GM23338 (cell line): ENCODE measurements around the gene ISG15. TPM values are rescaled to one million over a fixed set of nuclear protein-coding genes. Genes with fewer than 3 reads are reported as not detected.

ENCODE experiments used
- ATAC-seq: fragments of 200-7000 bp; cut with Tn5 transposase; 3 replicates; pipeline ENCODE4 v1.9.1; 2020
- DNase-seq: peaks from one replicate; pipeline ENCODE4 v3.0.0-alpha.2; 2015; ENCODE audit warnings: low spot score
- H2AFZ ChIP-seq: fragments of 200-600 bp; sonication (generic); 2 replicates; pipeline ENCODE4 v1.8.0; 2016; ENCODE audit warnings: antibody characterized with exemption, mild to moderate bottlenecking, moderate library complexity
- H3F3A ChIP-seq: fragments of 200-600 bp; sonication (generic); replicated peaks from 2 replicates; pipeline ENCODE4 v1.8.0; 2017; ENCODE audit warnings: antibody characterized with exemption, mixed run types, low read depth
- H3K27ac ChIP-seq: fragments of 200-600 bp; sonication (generic); 2 replicates; pipeline ENCODE4 v1.6.1; 2016; ENCODE audit warnings: low read depth
- H3K27me3 ChIP-seq: fragments of 200-600 bp; sonication (generic); 2 replicates; pipeline ENCODE4 v1.8.0; 2016; ENCODE audit warnings: mild to moderate bottlenecking, mixed run types, moderate library complexity; ENCODE audit not compliant: insufficient read depth
- H3K36me3 ChIP-seq: fragments of 200-600 bp; sonication (generic); 2 replicates; pipeline ENCODE4 v1.8.0; 2016; ENCODE audit warnings: mild to moderate bottlenecking; ENCODE audit not compliant: insufficient read depth
- H3K4me1 ChIP-seq: fragments of 200-600 bp; sonication (generic); 2 replicates; pipeline ENCODE4 v1.8.0; 2016; ENCODE audit warnings: mild to moderate bottlenecking, moderate library complexity; ENCODE audit not compliant: insufficient read depth
- H3K4me2 ChIP-seq: fragments of 200-600 bp; sonication (generic); 2 replicates; pipeline ENCODE4 v1.7.1; 2017; ENCODE audit warnings: mixed run types
- H3K4me3 ChIP-seq: fragments of 200-600 bp; sonication (generic); 2 replicates; pipeline ENCODE4 v1.6.1; 2016; ENCODE audit warnings: mixed run types
- H3K79me2 ChIP-seq: fragments of 200-600 bp; sonication (generic); replicated peaks from 2 replicates; pipeline ENCODE4 v1.8.0; 2017; ENCODE audit warnings: mild to moderate bottlenecking; ENCODE audit not compliant: insufficient read depth
- H3K9me2 ChIP-seq: fragments of 200-600 bp; sonication (generic); 2 replicates; pipeline ENCODE4 v1.8.0; 2017; ENCODE audit not compliant: insufficient read depth
- H4K20me1 ChIP-seq: fragments of 200-600 bp; sonication (generic); replicated peaks from 2 replicates; pipeline ENCODE4 v1.8.0; 2017; ENCODE audit warnings: mild to moderate bottlenecking; ENCODE audit not compliant: insufficient read depth
- H3K27ac Mint-ChIP-seq: 2 replicates; pipeline ENCODE4 v1.8.0; 2020; ENCODE audit warnings: inconsistent platforms, mild to moderate bottlenecking, moderate library complexity, mixed read lengths
- H3K27me3 Mint-ChIP-seq: 3 replicates; pipeline ENCODE4 v1.8.0; 2022; ENCODE audit warnings: low read depth, mild to moderate bottlenecking, moderate library complexity, mixed read lengths, inconsistent platforms; ENCODE audit not compliant: insufficient read depth, poor library complexity
- H3K36me3 Mint-ChIP-seq: 3 replicates; pipeline ENCODE4 v1.8.0; 2021; ENCODE audit warnings: low read depth, mild to moderate bottlenecking, inconsistent platforms, moderate library complexity, mixed read lengths
- H3K4me1 Mint-ChIP-seq: 3 replicates; pipeline ENCODE4 v1.8.0; 2020; ENCODE audit warnings: mild to moderate bottlenecking, inconsistent platforms, mixed read lengths
- H3K4me3 Mint-ChIP-seq: 3 replicates; pipeline ENCODE4 v1.8.0; 2021; ENCODE audit warnings: moderate library complexity, mild to moderate bottlenecking, inconsistent platforms, mixed read lengths
- H3K9me3 Mint-ChIP-seq: 3 replicates; pipeline ENCODE4 v1.8.0; 2020; ENCODE audit warnings: moderate library complexity, mild to moderate bottlenecking, inconsistent platforms, mixed read lengths
- CTCF ChIP-seq, 2 experiments: fragments of 200-600 bp in 1 of 2; sonication (generic) in 1 of 2; conservative IDR thresholded peaks; 2 replicates each; pipeline versions ENCODE4 v1.5.1 to v1.6.1; 2016 to 2017; ENCODE audit warnings: antibody characterized with exemption in 2 of 2, low read depth in 2 of 2, mild to moderate bottlenecking in 2 of 2, moderate library complexity in 1 of 2
- JUNB ChIP-seq: IDR thresholded peaks from one replicate; pipeline ENCODE4 v1.6.1; 2016; ENCODE audit warnings: antibody characterized with exemption; ENCODE audit not compliant: unreplicated experiment
- STAT1 ChIP-seq: IDR thresholded peaks from one replicate; pipeline ENCODE4 v1.6.1; 2016; ENCODE audit warnings: antibody characterized with exemption; ENCODE audit not compliant: unreplicated experiment
- polyA plus RNA-seq: library from polyadenylated mRNA; unstranded; fragments of >200 nt; fragmentation: Nextera tagmentation; extraction: Ambion mirVana; gene quantifications from 2 replicates; pipeline ENCODE4 v1.2.1, GENCODE V29; 2016
- small RNA-seq: library from RNA; depleted of rRNA; stranded (forward); fragments of <200 nt; gene quantifications from one replicate; pipeline ENCODE3, GENCODE V24; 2014; ENCODE audit warnings: low replicate concordance
- total RNA-seq: library from RNA; depleted of rRNA; stranded (reverse); fragments of >200 nt; shearing (Covaris generic); gene quantifications from 2 replicates; pipeline ENCODE4 v1.2.3, GENCODE V29; 2014; rRNA removed

ISG15 gene
- total and polyA plus RNA-seq, 2 experiments from 2014 or later = 52.9 to 101 TPM

- Histone ChIP-seq H3K27ac (no peak overlapping the region), H3K79me2 (no peaks in the 10 kb centered on the region), H3K4me3 (no peak overlapping the region), H3K4me2 (no peak overlapping the region), H3F3A (0 out of 2 replicates have a peak, but pooled peaks cover 5% of the 10 kb centered on the region), H3K36me3 (no peaks in the 10 kb centered on the region), H4K20me1 (no peaks in the 10 kb centered on the region; the same call in 1 of the 2 replicates), H3K4me1 (peaks cover 11% of the 10 kb centered on the region; the same call in 1 of the 2 replicates), H3K27me3 (peaks cover 45% of the 10 kb centered on the region), H3K9me2 (no peaks in the 10 kb centered on the region), H2AFZ (no peak overlapping the region)
- Mint-ChIP-seq H3K27ac (no peak overlapping the region), H3K27me3 (peaks cover 41% of the 10 kb centered on the region), H3K4me3 (no peak overlapping the region), H3K9me3 (no peaks in the 10 kb centered on the region), H3K4me1 (peaks cover under 1% of the 10 kb centered on the region; the same call in 1 of the 3 replicates), H3K36me3 (no peaks in the 10 kb centered on the region)
- no peak for ATAC-seq
- no peak for DNase-seq
- TF ChIP-seq JUNB (no peak), CTCF (conservative IDR thresholded peaks at IDR 0.05; ENCODE audit: low read depth in 2 of 2) (no peak), STAT1 (no peak)
These were observed 50.1 kb downstream of the ISG15 start for GRCh38 chr1:1063261-1063944.

Small RNA genes lying within 50 kb of the gene (small RNA-seq; reads per million reads assigned to genes)
- not detected for gene AL645608.3

Other genes with a start within 250 kb of the ISG15 start
- gene SAMD11, start 89.6 kb upstream of the ISG15 start, total RNA-seq = 0.14 and 0.19 TPM in 2 replicates
- 0.40 and 0.47 TPM in 2 replicates for gene SAMD11, start 89.6 kb upstream of the ISG15 start, polyA plus RNA-seq
- gene NOC2L, start 54.2 kb upstream of the ISG15 start, total RNA-seq = 123 and 125 TPM in 2 replicates
- gene NOC2L, start 54.2 kb upstream of the ISG15 start, polyA plus RNA-seq = 79.3 and 89.0 TPM in 2 replicates
- 27.8 and 37.1 TPM in 2 replicates for gene KLHL17, start 52.9 kb upstream of the ISG15 start, total RNA-seq
- 16.5 and 17.8 TPM in 2 replicates for gene KLHL17, start 52.9 kb upstream of the ISG15 start, polyA plus RNA-seq
- gene PLEKHN1, start 47.0 kb upstream of the ISG15 start, total RNA-seq = 2.2 and 3.3 TPM in 2 replicates
- 0.94 and 1.4 TPM in 2 replicates for gene PLEKHN1, start 47.0 kb upstream of the ISG15 start, polyA plus RNA-seq
- not detected in 2 replicates for gene PERM1, start 31.4 kb upstream of the ISG15 start, total RNA-seq
- 0.66 and 1.1 TPM in 2 replicates for gene PERM1, start 31.4 kb upstream of the ISG15 start, polyA plus RNA-seq
- gene HES4, start 13.4 kb upstream of the ISG15 start, total RNA-seq = 2.3 and 4.8 TPM in 2 replicates
- 6.7 and 7.9 TPM in 2 replicates for gene HES4, start 13.4 kb upstream of the ISG15 start, polyA plus RNA-seq
- gene AGRN, start 6.6 kb downstream of the ISG15 start, total RNA-seq = 144 and 185 TPM in 2 replicates
- 12.3 and 13.2 TPM in 2 replicates for gene AGRN, start 6.6 kb downstream of the ISG15 start, polyA plus RNA-seq
- gene RNF223, start 60.8 kb downstream of the ISG15 start, total RNA-seq = not detected in 2 replicates
- not detected in 2 replicates for gene RNF223, start 60.8 kb downstream of the ISG15 start, polyA plus RNA-seq
- gene C1orf159, start 102.6 kb downstream of the ISG15 start, total RNA-seq = 21.3 and 21.5 TPM in 2 replicates
- 9.6 and 9.9 TPM in 2 replicates for gene C1orf159, start 102.6 kb downstream of the ISG15 start, polyA plus RNA-seq
- gene TTLL10, start 160.4 kb downstream of the ISG15 start, total RNA-seq = 0.45 TPM in 1 of 2 replicates, not detected in the other
- not detected in 2 replicates for gene TTLL10, start 160.4 kb downstream of the ISG15 start, polyA plus RNA-seq
- gene TNFRSF18, start 193.1 kb downstream of the ISG15 start, total RNA-seq = 0.58 and 1.5 TPM in 2 replicates
- 0.56 and 1.1 TPM in 2 replicates for gene TNFRSF18, start 193.1 kb downstream of the ISG15 start, polyA plus RNA-seq
- gene TNFRSF4, start 200.7 kb downstream of the ISG15 start, total RNA-seq = not detected in 2 replicates
- gene TNFRSF4, start 200.7 kb downstream of the ISG15 start, polyA plus RNA-seq = not detected in 2 replicates
- 51.6 and 62.6 TPM in 2 replicates for gene SDF4, start 218.5 kb downstream of the ISG15 start, total RNA-seq
- 45.0 and 49.2 TPM in 2 replicates for gene SDF4, start 218.5 kb downstream of the ISG15 start, polyA plus RNA-seq
- 26.5 and 33.5 TPM in 2 replicates for gene B3GALT6, start 218.7 kb downstream of the ISG15 start, total RNA-seq
- gene B3GALT6, start 218.7 kb downstream of the ISG15 start, polyA plus RNA-seq = 5.5 and 9.3 TPM in 2 replicates
- gene C1QTNF12, start 233.2 kb downstream of the ISG15 start, total RNA-seq = 3.0 and 4.1 TPM in 2 replicates
- gene C1QTNF12, start 233.2 kb downstream of the ISG15 start, polyA plus RNA-seq = 4.1 and 4.2 TPM in 2 replicates